ENCODE measurements around the gene NRK. TPM values are rescaled to one million over a fixed set of nuclear protein-coding genes. Genes with fewer than 3 reads are reported as not detected.

The NRK gene
- total RNA-seq, 1 donor from 2014 or later = 0.26 TPM

DNA sequence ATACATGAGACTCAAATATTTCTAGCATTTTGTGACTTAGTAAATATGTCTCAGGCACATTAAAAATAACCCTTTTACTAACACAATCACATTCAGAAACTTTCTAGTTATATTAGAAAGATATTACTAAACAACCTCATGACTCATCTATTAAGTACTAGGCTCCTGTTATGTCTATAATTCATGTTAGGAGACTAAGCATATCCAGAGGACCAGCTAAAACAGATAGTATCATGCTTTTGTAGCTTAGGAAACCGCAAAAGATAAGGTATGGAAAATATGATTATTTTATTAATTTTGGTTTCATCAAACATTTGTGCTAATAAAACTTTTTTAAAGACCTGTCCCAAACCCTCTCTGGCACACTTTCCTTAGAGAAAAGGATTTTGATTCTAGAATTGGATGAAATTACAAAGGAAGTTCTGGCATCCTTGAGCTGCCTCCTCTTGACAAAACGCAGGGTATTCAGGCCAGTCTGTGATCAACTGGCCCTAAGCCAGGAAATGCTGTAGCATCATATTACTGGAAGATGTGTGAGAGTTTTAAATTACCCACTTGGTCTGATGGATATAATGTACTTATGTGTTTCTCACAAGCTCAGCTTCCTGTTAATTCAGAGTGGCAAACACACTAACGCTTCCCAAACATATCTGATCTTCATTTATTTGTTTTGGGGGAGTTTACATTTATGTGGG, 60.4 kb downstream of the NRK start:
- TF ChIP-seq, protein P1, sequence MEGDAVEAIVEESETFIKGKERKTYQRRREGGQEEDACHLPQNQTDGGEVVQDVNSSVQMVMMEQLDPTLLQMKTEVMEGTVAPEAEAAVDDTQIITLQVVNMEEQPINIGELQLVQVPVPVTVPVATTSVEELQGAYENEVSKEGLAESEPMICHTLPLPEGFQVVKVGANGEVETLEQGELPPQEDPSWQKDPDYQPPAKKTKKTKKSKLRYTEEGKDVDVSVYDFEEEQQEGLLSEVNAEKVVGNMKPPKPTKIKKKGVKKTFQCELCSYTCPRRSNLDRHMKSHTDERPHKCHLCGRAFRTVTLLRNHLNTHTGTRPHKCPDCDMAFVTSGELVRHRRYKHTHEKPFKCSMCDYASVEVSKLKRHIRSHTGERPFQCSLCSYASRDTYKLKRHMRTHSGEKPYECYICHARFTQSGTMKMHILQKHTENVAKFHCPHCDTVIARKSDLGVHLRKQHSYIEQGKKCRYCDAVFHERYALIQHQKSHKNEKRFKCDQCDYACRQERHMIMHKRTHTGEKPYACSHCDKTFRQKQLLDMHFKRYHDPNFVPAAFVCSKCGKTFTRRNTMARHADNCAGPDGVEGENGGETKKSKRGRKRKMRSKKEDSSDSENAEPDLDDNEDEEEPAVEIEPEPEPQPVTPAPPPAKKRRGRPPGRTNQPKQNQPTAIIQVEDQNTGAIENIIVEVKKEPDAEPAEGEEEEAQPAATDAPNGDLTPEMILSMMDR (conservative IDR thresholded peaks at IDR 0.05) = no peak
- Mint-ChIP-seq H3K4me1 (no peaks in the 10 kb centered on the region), H3K4me3 (no peak overlapping the region), H3K27me3 (ENCODE audit: low read depth) (no peaks in the 10 kb centered on the region), H3K9me3 (no peaks in the 10 kb centered on the region), H3K36me3 (ENCODE audit: low read depth) (no peaks in the 10 kb centered on the region), H3K27ac (ENCODE audit: unreplicated experiment) (no peak overlapping the region)
- DNase-seq (ENCODE audit: low read depth, low spot score) = no peak

DNA sequence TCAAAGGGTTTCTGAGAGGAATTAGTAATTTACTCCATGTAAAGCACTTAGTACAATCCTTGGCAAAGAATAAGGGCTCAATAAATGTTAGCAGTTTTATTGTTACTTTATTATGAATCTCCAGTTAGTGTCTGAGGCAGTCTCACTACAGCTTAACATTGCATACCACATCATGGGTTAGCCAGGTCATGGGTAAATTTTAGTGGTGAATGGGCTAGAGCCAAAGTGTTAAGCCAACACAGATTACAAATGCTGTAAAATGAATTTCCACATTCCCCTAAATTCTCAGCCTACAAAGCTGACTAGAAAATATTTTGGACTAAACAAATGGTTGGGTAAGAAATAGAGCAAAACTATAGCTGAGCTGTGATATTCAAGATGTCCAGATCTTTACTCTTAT, 72.4 kb downstream of the NRK start:
- TF ChIP-seq, protein P1 (conservative IDR thresholded peaks at IDR 0.05) = no peak

DNA sequence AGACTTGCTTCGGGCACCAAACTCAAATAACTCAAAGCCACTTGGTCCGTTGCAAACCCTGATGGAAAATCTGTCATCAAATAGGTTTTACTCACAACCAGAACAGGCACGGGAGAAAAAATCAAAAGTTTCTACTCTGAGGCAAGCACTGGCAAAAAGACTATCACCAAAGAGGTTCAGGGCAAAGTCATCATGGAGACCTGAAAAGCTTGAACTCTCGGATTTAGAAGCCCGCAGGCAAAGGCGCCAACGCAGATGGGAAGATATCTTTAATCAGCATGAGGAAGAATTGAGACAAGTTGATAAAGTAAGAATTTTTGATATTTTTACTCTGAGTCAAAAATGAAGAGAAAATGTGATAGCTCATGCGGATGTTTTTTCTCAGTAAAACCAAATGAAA, 87.2 kb downstream of the NRK start:
- TF ChIP-seq, protein P1 (conservative IDR thresholded peaks at IDR 0.05) = no peak
- Mint-ChIP-seq H3K9me3 (no peaks in the 10 kb centered on the region), H3K27ac (ENCODE audit: unreplicated experiment) (no peak overlapping the region), H3K36me3 (ENCODE audit: low read depth) (peaks cover 5% of the 10 kb centered on the region), H3K4me1 (no peaks in the 10 kb centered on the region), H3K27me3 (ENCODE audit: low read depth) (no peaks in the 10 kb centered on the region), H3K4me3 (no peak overlapping the region)
- DNase-seq (ENCODE audit: low read depth, low spot score) = no peak

More for the DNA sequence above, 72.4 kb downstream of the NRK start:
- H3K27ac Mint-ChIP-seq (ENCODE audit: unreplicated experiment) = no peak overlapping the region
- H3K9me3 Mint-ChIP-seq = no peaks in the 10 kb centered on the region
- no peak overlapping the region for H3K4me3 Mint-ChIP-seq
- no peaks in the 10 kb centered on the region for H3K36me3 Mint-ChIP-seq (ENCODE audit: low read depth)
- H3K27me3 Mint-ChIP-seq (ENCODE audit: low read depth) = no peaks in the 10 kb centered on the region
- DNase-seq (ENCODE audit: low read depth, low spot score) = no peak
- H3K4me1 Mint-ChIP-seq = no peaks in the 10 kb centered on the region

DNA sequence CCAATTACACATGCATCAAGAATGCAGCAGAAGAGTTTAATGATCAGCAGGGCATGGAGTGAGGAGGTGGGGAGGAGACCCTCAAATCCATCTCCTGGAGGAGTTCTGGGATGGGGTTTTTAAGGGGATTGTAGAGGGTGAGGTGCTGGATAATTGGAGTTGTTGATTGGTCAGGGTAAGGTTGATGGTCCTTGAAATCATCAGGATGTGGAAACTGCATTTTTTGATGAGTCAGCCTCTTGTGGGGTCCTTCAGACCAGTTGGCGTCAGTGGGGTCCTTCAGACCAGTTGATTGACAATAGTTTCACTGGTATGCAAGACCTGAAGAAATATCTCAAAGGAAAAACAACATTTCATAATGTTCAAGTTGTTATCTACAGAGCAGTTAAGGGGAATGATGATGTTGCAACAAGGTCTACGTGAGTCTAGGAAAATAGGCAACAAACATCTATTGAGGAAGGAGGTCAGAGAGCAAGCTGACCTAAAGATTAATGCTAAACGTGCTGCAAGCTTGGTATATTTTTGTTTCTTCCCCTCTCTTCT, 88.3 kb downstream of the NRK start:
- no peaks in the 10 kb centered on the region for H3K4me1 Mint-ChIP-seq
- peak overlapping the region; percentile 67 for H3K27ac Mint-ChIP-seq (ENCODE audit: unreplicated experiment)
- no peaks in the 10 kb centered on the region for H3K27me3 Mint-ChIP-seq (ENCODE audit: low read depth)
- TF ChIP-seq, protein P1 (conservative IDR thresholded peaks at IDR 0.05) = no peak
- H3K36me3 Mint-ChIP-seq (ENCODE audit: low read depth) = peaks cover 5% of the 10 kb centered on the region
- H3K4me3 Mint-ChIP-seq = no peak overlapping the region
- DNase-seq (ENCODE audit: low read depth, low spot score) = no peak
- H3K9me3 Mint-ChIP-seq = no peaks in the 10 kb centered on the region

DNA sequence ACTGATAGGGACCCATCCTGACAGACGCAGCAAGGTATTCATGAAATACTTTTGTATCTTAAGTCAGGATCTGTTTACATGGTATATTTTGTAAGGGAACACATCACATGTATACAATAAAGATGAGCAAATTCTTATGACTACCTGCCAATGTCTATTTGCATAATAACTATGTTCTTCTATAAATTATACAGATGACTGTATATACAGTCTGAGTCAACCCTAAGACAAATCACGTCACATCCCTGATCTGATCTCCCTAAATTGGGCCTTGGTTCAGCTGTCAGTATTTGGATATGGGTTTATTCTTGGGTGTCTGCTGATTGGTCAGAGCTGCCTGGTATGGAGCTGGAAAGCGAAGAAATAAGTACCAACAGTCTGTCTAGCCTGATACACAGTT, 122.9 kb downstream of the NRK start:
- no peak for DNase-seq (ENCODE audit: low read depth, low spot score)
- Mint-ChIP-seq H3K4me3 (no peak overlapping the region), H3K27me3 (ENCODE audit: low read depth) (no peaks in the 10 kb centered on the region), H3K36me3 (ENCODE audit: low read depth) (no peaks in the 10 kb centered on the region), H3K4me1 (no peaks in the 10 kb centered on the region), H3K9me3 (peaks cover 6% of the 10 kb centered on the region), H3K27ac (ENCODE audit: unreplicated experiment) (no peak overlapping the region)
- TF ChIP-seq, protein P1 (conservative IDR thresholded peaks at IDR 0.05) = no peak
